NB4 (cell line): ENCODE results near the gene SLC12A2.
A peak's percentile ranks its signal among the peaks of the same experiment; 100 is the strongest.

ENCODE experiments used
- DNase-seq: peaks from one replicate; pipeline ENCODE4 v3.0.0; 2010; ENCODE audit warnings: low read depth
- H3K4me3 ChIP-seq: one replicate; pipeline ENCODE4 v1.5.1; 2011; ENCODE audit warnings: mild to moderate bottlenecking, low read depth, low read length, moderate library complexity
- MYC ChIP-seq: IDR thresholded peaks from 2 replicates; pipeline ENCODE4 v1.6.1; 2011; ENCODE audit warnings: low read depth, low read length
- POLR2A ChIP-seq: IDR thresholded peaks from 2 replicates; pipeline ENCODE4 v1.6.1; 2011; ENCODE audit warnings: mild to moderate bottlenecking; ENCODE audit not compliant: insufficient read length; ENCODE audit errors: extremely low read depth
- TF ChIP-seq, protein P1 (sequence below): IDR thresholded peaks from 2 replicates; pipeline ENCODE4 v1.6.1; 2011; ENCODE audit warnings: low read depth, low read length
- TF ChIP-seq, protein P2 (sequence below): IDR thresholded peaks from one replicate; pipeline ENCODE4 v1.5.1; 2012; ENCODE audit warnings: low read depth, low read length

The SLC12A2 gene

DNA sequence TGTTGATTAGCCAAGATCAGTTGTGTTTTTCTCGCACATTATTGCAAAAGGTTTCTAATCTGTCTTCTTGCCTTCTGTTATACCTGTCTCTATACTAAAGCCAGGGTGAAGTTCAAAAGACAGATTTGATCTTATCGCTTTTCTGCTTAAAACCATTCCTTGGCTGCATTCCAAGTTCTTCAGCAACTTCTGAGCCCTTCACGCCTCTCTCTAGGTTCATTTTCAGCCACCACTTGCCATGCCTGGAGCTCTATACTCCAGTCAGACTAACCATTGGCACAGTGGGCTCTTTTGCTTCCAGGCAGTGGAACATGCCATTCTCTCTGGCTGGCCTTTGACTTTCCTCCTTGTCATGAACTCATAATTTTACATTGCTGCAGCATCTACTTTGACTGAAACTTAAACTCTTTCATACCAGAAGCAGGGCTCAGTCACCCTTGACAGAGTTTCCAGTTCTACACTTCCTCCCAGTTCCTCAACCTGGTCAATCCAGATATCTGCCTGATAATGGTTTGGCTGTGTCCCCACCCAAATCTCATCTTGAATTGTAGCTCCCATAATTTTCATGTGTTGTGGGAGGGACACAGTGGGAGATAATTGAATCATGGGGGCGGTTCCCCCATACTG lies 114.4 kb downstream of the SLC12A2 start:
- TF ChIP-seq, protein P1, sequence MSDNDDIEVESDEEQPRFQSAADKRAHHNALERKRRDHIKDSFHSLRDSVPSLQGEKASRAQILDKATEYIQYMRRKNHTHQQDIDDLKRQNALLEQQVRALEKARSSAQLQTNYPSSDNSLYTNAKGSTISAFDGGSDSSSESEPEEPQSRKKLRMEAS: no peak
- TF ChIP-seq, protein P2, sequence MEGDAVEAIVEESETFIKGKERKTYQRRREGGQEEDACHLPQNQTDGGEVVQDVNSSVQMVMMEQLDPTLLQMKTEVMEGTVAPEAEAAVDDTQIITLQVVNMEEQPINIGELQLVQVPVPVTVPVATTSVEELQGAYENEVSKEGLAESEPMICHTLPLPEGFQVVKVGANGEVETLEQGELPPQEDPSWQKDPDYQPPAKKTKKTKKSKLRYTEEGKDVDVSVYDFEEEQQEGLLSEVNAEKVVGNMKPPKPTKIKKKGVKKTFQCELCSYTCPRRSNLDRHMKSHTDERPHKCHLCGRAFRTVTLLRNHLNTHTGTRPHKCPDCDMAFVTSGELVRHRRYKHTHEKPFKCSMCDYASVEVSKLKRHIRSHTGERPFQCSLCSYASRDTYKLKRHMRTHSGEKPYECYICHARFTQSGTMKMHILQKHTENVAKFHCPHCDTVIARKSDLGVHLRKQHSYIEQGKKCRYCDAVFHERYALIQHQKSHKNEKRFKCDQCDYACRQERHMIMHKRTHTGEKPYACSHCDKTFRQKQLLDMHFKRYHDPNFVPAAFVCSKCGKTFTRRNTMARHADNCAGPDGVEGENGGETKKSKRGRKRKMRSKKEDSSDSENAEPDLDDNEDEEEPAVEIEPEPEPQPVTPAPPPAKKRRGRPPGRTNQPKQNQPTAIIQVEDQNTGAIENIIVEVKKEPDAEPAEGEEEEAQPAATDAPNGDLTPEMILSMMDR: no peak
- TF ChIP-seq MYC (no peak), POLR2A (no peak)
- no peak overlapping the region for H3K4me3 ChIP-seq
- no peak for DNase-seq

DNA sequence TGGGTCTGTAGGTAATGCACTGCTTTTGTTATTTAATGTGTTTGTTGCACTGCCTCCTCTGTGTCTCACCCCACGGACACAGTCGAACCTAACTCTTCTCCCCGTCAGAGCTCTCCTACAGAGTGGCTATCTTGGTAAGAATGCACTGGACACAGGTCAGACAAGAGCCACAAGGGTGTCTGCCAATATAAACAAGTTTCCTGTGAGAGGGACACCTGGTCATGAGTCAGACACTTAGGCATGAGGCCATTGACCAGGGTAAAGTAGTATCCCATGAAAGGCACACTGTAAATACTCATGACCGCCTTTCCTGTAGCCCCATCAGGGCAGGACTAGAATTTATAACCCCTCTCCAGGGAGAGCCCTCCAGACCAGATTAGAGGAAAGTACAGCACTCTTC lies 115.5 kb downstream of the SLC12A2 start:
- TF ChIP-seq, protein P2: no peak
- TF ChIP-seq POLR2A (no peak), MYC (no peak)
- TF ChIP-seq, protein P1: no peak
- no peak for DNase-seq
- H3K4me3 ChIP-seq: no peak overlapping the region

DNA sequence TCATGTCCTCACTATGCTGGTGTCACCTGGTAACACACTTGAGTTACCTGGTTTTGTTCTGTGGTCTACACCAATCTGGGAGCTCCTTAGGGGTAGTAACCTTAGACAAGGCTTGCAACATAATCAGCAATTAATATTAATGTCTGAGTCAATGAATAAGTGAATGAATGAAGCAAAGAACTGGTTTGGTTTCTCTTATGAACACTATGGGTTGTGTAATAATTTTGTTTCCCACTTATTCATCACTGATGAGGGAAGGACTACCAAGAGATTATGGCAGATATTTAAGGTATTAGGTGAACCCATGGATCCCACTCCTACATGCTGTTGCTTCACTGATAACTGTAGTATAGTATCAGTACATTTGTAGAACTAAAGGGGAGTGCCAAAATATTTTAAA lies 116.0 kb downstream of the SLC12A2 start:
- no peak for DNase-seq
- no peak for TF ChIP-seq POLR2A
- no peak for TF ChIP-seq MYC
- TF ChIP-seq, protein P2: no peak
- TF ChIP-seq, protein P1: no peak
- no peak overlapping the region for H3K4me3 ChIP-seq

DNA sequence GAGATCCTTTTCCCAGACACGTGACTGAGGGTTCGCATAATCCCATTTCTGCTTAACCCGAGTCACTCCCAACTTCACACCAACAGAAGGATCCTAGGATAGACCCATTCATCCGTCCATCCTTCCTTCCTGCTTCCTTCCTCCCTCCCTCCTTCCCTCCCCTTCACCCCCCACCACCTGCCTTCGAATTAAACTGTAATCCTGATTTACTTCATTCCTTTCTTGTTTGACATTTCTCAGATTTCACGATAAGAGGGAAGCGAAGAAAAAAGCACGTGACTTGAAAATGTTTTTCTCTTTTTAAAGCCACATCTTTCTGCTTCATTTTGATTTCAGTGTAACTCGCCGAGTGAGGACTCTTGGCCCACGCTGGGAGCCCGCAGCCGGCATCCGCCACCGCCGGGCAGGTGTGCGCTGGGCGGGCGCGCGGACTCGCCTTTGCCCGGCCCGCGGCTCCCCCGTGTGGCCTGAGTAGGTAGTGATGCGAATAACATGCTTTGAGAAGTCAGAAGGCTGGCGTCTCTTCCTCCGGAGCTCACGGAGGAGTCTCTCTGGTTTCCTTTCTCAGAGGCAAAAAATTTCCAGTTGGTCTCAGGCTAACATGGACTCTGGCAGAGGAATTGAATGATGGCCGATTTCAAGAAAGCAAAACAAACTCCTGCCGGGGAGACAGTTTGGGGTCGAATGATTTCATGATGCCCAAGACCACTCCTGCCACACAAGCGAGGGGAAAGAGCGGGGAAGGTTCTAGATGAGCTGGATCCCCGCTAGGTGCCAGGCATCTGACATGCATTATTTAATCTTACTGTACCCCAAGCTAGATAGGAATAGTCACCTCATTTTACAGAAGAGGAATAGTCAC lies 117.7 kb downstream of the SLC12A2 start:
- peak; percentile 62 for DNase-seq
- TF ChIP-seq, protein P1: no peak
- TF ChIP-seq, protein P2: peak; percentile 59

DNA sequence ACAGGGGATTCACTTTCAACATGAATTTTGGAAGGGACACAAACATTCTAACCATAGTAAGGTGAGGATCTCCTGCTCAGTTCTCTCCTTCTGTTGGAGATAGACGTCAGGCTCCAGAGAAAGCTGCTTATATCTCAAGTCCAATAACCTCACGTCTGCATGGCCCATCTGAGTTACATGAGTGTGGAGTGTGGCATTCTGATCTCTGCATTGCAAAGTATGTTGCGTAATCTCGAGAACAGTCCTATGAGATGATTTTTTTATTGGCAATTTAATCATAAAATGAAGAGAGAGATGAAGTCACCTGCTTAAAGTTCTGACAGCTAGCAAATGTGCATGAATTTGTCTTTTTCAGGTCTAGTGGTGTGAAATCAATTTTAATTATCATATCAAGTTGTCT lies 118.8 kb downstream of the SLC12A2 start:
- no peak overlapping the region for H3K4me3 ChIP-seq
- TF ChIP-seq POLR2A (no peak), MYC (no peak)
- TF ChIP-seq, protein P1: no peak
- no peak for DNase-seq

More for the DNA sequence above, 117.7 kb downstream of the SLC12A2 start:
- H3K4me3 ChIP-seq: no peak overlapping the region

DNA sequence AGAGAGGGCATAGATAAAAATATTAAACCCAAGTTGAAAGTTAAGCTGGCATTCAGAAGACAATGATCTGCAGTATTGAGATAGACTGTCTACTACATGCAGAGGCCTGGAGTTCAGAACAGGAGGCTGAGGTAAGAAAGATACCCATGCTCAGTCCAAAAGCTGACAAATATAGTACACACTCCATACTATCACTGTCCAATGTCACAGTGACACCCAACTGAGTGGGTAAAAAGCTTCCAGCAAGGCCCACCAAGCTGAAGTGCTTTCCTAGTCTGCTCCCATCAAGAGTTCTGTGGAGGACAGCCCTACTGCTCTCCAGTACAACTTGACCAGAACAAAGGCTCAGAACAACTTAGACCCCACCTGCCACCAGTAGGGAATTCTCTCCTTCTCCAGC lies 124.9 kb downstream of the SLC12A2 start:
- TF ChIP-seq POLR2A (no peak), MYC (no peak)
- TF ChIP-seq, protein P2: no peak
- TF ChIP-seq, protein P1: no peak
- no peak for DNase-seq
- H3K4me3 ChIP-seq: no peak overlapping the region
